Uterus (tissue), 2 donors: ENCODE results near the gene CMTM2.

Experiments used
- POLR2A ChIP-seq, 2 donors: fragments of 450-650 bp; IDR thresholded peaks; one replicate each; pipeline ENCODE4 v1.6.1; 2016; ENCODE audit warnings: antibody characterized with exemption in 2 of 2, mild to moderate bottlenecking in 1 of 2, moderate library complexity in 1 of 2
- TF ChIP-seq, protein P1 (sequence below), 4 experiments: fragments of 200-600 bp in 2 of 4; fragments of 450-650 bp in 2 of 4; sonication (generic) in 2 of 4; IDR thresholded peaks; one replicate each; pipeline ENCODE4 v1.5.1; 2016 to 2019; ENCODE audit warnings: antibody characterized with exemption in 4 of 4, mild to moderate bottlenecking in 2 of 4, moderate library complexity in 1 of 4

DNA sequence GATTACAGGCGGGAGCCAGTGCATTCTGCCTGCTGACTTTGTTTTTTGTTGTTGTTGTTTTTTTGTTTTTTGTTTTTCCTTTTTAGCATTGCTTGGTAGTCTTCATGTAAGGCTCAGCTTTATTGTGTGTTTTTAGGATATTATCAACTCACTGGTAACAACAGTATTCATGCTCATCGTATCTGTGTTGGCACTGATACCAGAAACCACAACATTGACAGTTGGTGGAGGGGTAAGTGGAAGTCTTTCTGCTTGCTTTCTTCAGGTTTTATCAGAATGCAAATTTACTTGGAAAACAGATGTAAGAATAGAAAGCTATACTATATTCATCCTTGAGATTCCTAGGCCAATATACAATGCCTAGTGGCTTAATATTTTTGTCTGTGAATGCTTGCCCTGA, 16.3 kb upstream of the CMTM2 start:
- TF ChIP-seq POLR2A (IDR thresholded peaks at IDR 0.05), result no peak
- TF ChIP-seq, protein P1, sequence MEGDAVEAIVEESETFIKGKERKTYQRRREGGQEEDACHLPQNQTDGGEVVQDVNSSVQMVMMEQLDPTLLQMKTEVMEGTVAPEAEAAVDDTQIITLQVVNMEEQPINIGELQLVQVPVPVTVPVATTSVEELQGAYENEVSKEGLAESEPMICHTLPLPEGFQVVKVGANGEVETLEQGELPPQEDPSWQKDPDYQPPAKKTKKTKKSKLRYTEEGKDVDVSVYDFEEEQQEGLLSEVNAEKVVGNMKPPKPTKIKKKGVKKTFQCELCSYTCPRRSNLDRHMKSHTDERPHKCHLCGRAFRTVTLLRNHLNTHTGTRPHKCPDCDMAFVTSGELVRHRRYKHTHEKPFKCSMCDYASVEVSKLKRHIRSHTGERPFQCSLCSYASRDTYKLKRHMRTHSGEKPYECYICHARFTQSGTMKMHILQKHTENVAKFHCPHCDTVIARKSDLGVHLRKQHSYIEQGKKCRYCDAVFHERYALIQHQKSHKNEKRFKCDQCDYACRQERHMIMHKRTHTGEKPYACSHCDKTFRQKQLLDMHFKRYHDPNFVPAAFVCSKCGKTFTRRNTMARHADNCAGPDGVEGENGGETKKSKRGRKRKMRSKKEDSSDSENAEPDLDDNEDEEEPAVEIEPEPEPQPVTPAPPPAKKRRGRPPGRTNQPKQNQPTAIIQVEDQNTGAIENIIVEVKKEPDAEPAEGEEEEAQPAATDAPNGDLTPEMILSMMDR (IDR thresholded peaks at IDR 0.05), result no peak
